ENCODE data around the gene CSNK2A3. TPM values are rescaled to one million over a fixed set of nuclear protein-coding genes. Genes with fewer than 3 reads are reported as not detected.

CSNK2A3 gene
- total and polyA plus RNA-seq, 12 donors = 0.57 to 2.2 (median 0.99) TPM; not detected in 1

GRCh38 chr11:11338304-11338703 is 14.7 kb downstream of the CSNK2A3 start:
- 94 to 96% methylated on average over 1 of the region's 1 CpG for WGBS, 2 donors
- peaks cover 0 to 7% (median 0%) of the 10 kb centered on the region in 9 donors for H3K4me1 ChIP-seq
- no peak overlapping the region for H3K4me3 ChIP-seq
- no peak for DNase-seq
- H3K36me3 ChIP-seq = peaks cover 0 to 77% (median 0%) of the 10 kb centered on the region in 9 donors
- no peak overlapping the region for H3K27ac ChIP-seq
- no peak for ATAC-seq
- TF ChIP-seq CTCF (IDR thresholded peaks at IDR 0.05) = no peak
- H3K27me3 ChIP-seq = no peaks in the 10 kb centered on the region
- intact Hi-C loops (cut with DNase I) = loop anchor here in 3 of 10 donors (5.0 to 10.0 kb wide), 2 partner anchors 46 to 286 kb away; partner anchors contain the start of gene GALNT18 (in 2 of the 3)
- H3K9me3 ChIP-seq = no peaks in the 10 kb centered on the region

- no peaks in the 10 kb centered on the region for H3K9me3 ChIP-seq
- H3K36me3 ChIP-seq = peaks cover 0 to 85% (median 0%) of the 10 kb centered on the region in 9 donors
- ATAC-seq (no peak), DNase-seq (no peak)
- H3K4me1 ChIP-seq = peaks cover 0 to 7% (median 0%) of the 10 kb centered on the region in 9 donors
- intact Hi-C loops (cut with DNase I) = loop anchor here in 3 of 10 donors (5.0 to 10.0 kb wide), 2 partner anchors 44 to 288 kb away; partner anchors contain the start of gene GALNT18 (in 2 of the 3)
- no peak overlapping the region for H3K27ac ChIP-seq
- no peak overlapping the region for H3K4me3 ChIP-seq
- 90 to 93% methylated on average over 4 of the region's 4 CpGs for WGBS, 2 donors
- no peak for TF ChIP-seq CTCF (IDR thresholded peaks at IDR 0.05)
- H3K27me3 ChIP-seq = no peaks in the 10 kb centered on the region
Observed at GRCh38 chr11:11336664-11337063, 16.4 kb downstream of the CSNK2A3 start.

GRCh38 chr11:11335043-11335442 is 18.0 kb downstream of the CSNK2A3 start:
- Histone ChIP-seq H3K4me1 (peaks cover 0 to 7% (median 0%) of the 10 kb centered on the region in 9 donors), H3K9me3 (no peaks in the 10 kb centered on the region), H3K36me3 (peaks cover 0 to 91% (median 0%) of the 10 kb centered on the region in 9 donors), H3K27ac (no peak overlapping the region), H3K27me3 (no peaks in the 10 kb centered on the region), H3K4me3 (no peak overlapping the region)
- TF ChIP-seq CTCF (IDR thresholded peaks at IDR 0.05) = peak in 1 of 9 donors; percentile 10
- 78 to 86% methylated on average over 2 of the region's 2 CpGs for WGBS, 2 donors
- intact Hi-C loops (cut with DNase I) = loop anchor here in 3 of 10 donors (5.0 to 10.0 kb wide), 2 partner anchors 43 to 290 kb away; partner anchors contain the start of gene GALNT18 (in 2 of the 3)
- no peak for DNase-seq
- no peak for ATAC-seq

- Histone ChIP-seq H3K36me3 (peaks cover 0 to 86% (median 0%) of the 10 kb centered on the region in 9 donors), H3K4me1 (peaks cover 0 to 7% (median 0%) of the 10 kb centered on the region in 9 donors), H3K9me3 (no peaks in the 10 kb centered on the region), H3K27me3 (no peaks in the 10 kb centered on the region), H3K27ac (no peak overlapping the region), H3K4me3 (no peak overlapping the region)
- no peak for ATAC-seq
- 73 to 80% methylated on average over 4 of the region's 4 CpGs for WGBS, 2 donors
- TF ChIP-seq CTCF (IDR thresholded peaks at IDR 0.05) = no peak
- intact Hi-C loops (cut with DNase I) = loop anchor here in 3 of 10 donors (5.0 to 10.0 kb wide), 2 partner anchors 42 to 290 kb away; partner anchors contain the start of gene GALNT18 (in 2 of the 3)
- DNase-seq = no peak
Observed at GRCh38 chr11:11334607-11335006, 18.4 kb downstream of the CSNK2A3 start.

All from heart right ventricle (tissue), 16 donors.